Prostate gland (tissue), 2 donors: Measurements from ENCODE around the gene HOATZ. TPM values are rescaled to one million over a fixed set of nuclear protein-coding genes. Genes with fewer than 3 reads are reported as not detected.

Source experiments
- DNase-seq: peaks from one replicate; pipeline ENCODE4 v3.0.0-alpha.2; 2019; ENCODE audit warnings: low spot score
- H3K27ac ChIP-seq, 2 donors: fragments of 200-600 bp; sonication (generic); 2 replicates each; pipeline ENCODE4 v1.5.1; 2017 to 2019
- H3K27me3 ChIP-seq: fragments of 200-600 bp; sonication (generic); replicated peaks from 2 replicates; pipeline ENCODE4 v1.5.1; 2019; ENCODE audit not compliant: insufficient read depth
- H3K36me3 ChIP-seq, 2 donors: fragments of 200-600 bp; sonication (generic); 1 replicate in 1 of 2; 2 replicates in 1 of 2; pipeline versions ENCODE4 v1.5.1 to v1.8.1; 2017 to 2019
- H3K4me1 ChIP-seq: fragments of 200-600 bp; sonication (generic); replicated peaks from 2 replicates; pipeline ENCODE4 v1.5.1; 2019
- H3K4me3 ChIP-seq, 2 donors: fragments of 200-600 bp; sonication (generic); 2 replicates each; pipeline ENCODE4 v1.5.1; 2017 to 2019
- H3K9me3 ChIP-seq: fragments of 200-600 bp; sonication (generic); 2 replicates; pipeline ENCODE4 v1.5.1; 2017
- CTCF ChIP-seq, 4 experiments: fragments of 200-600 bp in 2 of 4; fragments of 450-650 bp in 2 of 4; sonication (generic) in 2 of 4; IDR thresholded peaks; 1 replicate in 3 of 4; 2 replicates in 1 of 4; pipeline ENCODE4 v1.5.1; 2016 to 2019; ENCODE audit warnings: antibody characterized with exemption in 4 of 4, mild to moderate bottlenecking in 2 of 4, moderate library complexity in 2 of 4
- POLR2A ChIP-seq: fragments of 450-650 bp; IDR thresholded peaks from one replicate; pipeline ENCODE4 v1.6.1; 2016; ENCODE audit warnings: antibody characterized with exemption, mild to moderate bottlenecking
- POLR2AphosphoS5 ChIP-seq: sonication (generic); formaldehyde crosslinking; IDR thresholded peaks from one replicate; pipeline ENCODE4 v1.6.1; 2017; ENCODE audit warnings: antibody characterized with exemption
- WGBS: methylation state at CpG from one replicate; pipeline ENCODE4 v1.1.5; 2018; 5-methylcytosine and 5-hydroxymethylcytosine counted together
- intact Hi-C: fragments of 100-400 bp; cut with DNase I; formaldehyde crosslinking; loops from one replicate; pipeline ENCODE4 v1.14.2; 2022
- total RNA-seq, 2 donors: library from RNA; depleted of rRNA; stranded (reverse); fragments of >200 nt; gene quantifications; one replicate each; pipeline ENCODE4 v1.1.0, GENCODE V29; 2016

The HOATZ gene
- 1 to 10 TPM in 1 of 2 donors, not detected in 1; 1.0 TPM for total RNA-seq

GRCh38 chr11:111514216-111515031 is at the start of gene HOATZ:
Gene HOATZ, plus strand, starts transcription at chr11:111514778. Its CDS starts 7 bp downstream, at chr11:111514785.
- intact Hi-C loops = no loop called here
- DNase-seq = no peak
- Histone ChIP-seq H3K9me3 (no peaks in the 10 kb centered on the region), H3K27me3 (peaks cover 8% of the 10 kb centered on the region), H3K4me1 (no peaks in the 10 kb centered on the region), H3K36me3 (no peaks in the 10 kb centered on the region), H3K27ac (no peak within 1 kb of the TSS), H3K4me3 (no peak within 1 kb of the TSS)
- WGBS = 24% methylated on average over 39 of the region's 39 CpGs
- TF ChIP-seq CTCF (IDR thresholded peaks at IDR 0.05) (no peak), POLR2AphosphoS5 (no peak), POLR2A (no peak)

- TF ChIP-seq POLR2AphosphoS5 (no peak), CTCF (IDR thresholded peaks at IDR 0.05) (no peak), POLR2A (no peak)
- WGBS = 79% methylated on average over 1 of the region's 1 CpG
- H3K4me1 ChIP-seq = no peaks in the 10 kb centered on the region
- intact Hi-C loops = no loop called here
- H3K4me3 ChIP-seq = no peak overlapping the region
- no peaks in the 10 kb centered on the region for H3K27me3 ChIP-seq
- no peaks in the 10 kb centered on the region for H3K9me3 ChIP-seq
- no peak for DNase-seq
- no peak overlapping the region for H3K27ac ChIP-seq
- no peaks in the 10 kb centered on the region for H3K36me3 ChIP-seq
These were observed 49.2 kb upstream of the HOATZ start for GRCh38 chr11:111465400-111465799.

GRCh38 chr11:111466615-111467014 is 48.0 kb upstream of the HOATZ start:
- no peaks in the 10 kb centered on the region for H3K9me3 ChIP-seq
- H3K27ac ChIP-seq = no peak overlapping the region
- no peaks in the 10 kb centered on the region for H3K27me3 ChIP-seq
- intact Hi-C loops = no loop called here
- H3K4me3 ChIP-seq = no peak overlapping the region
- no peak for DNase-seq
- TF ChIP-seq CTCF (IDR thresholded peaks at IDR 0.05) = no peak
- no peak for TF ChIP-seq POLR2AphosphoS5
- no peak for TF ChIP-seq POLR2A
- H3K4me1 ChIP-seq = no peaks in the 10 kb centered on the region
- H3K36me3 ChIP-seq = no peaks in the 10 kb centered on the region

- TF ChIP-seq POLR2AphosphoS5 = no peak
- no peak for TF ChIP-seq POLR2A
- no peak for TF ChIP-seq CTCF (IDR thresholded peaks at IDR 0.05)
- Histone ChIP-seq H3K27me3 (no peaks in the 10 kb centered on the region), H3K4me3 (no peak overlapping the region), H3K9me3 (no peaks in the 10 kb centered on the region), H3K27ac (no peak overlapping the region), H3K36me3 (no peaks in the 10 kb centered on the region), H3K4me1 (no peaks in the 10 kb centered on the region)
- 70% methylated on average over 4 of the region's 4 CpGs for WGBS
- intact Hi-C loops = no loop called here
- DNase-seq = no peak
These were observed 45.4 kb upstream of the HOATZ start for GRCh38 chr11:111469200-111469599.

- H3K9me3 ChIP-seq = no peaks in the 10 kb centered on the region
- 95% methylated on average over 1 of the region's 1 CpG for WGBS
- no peaks in the 10 kb centered on the region for H3K27me3 ChIP-seq
These were observed 42.4 kb upstream of the HOATZ start for GRCh38 chr11:111472228-111472627.

More at GRCh38 chr11:111472228-111472627, 42.4 kb upstream of the HOATZ start:
- DNase-seq = no peak
- TF ChIP-seq CTCF (IDR thresholded peaks at IDR 0.05) (no peak), POLR2A (no peak), POLR2AphosphoS5 (no peak)
- H3K4me1 ChIP-seq = no peaks in the 10 kb centered on the region
- intact Hi-C loops = no loop called here
- H3K4me3 ChIP-seq = no peak overlapping the region
- no peaks in the 10 kb centered on the region for H3K36me3 ChIP-seq
- H3K27ac ChIP-seq = no peak overlapping the region
